ENCODE measurements around the gene NBEAL2.

Gene NBEAL2

DNA sequence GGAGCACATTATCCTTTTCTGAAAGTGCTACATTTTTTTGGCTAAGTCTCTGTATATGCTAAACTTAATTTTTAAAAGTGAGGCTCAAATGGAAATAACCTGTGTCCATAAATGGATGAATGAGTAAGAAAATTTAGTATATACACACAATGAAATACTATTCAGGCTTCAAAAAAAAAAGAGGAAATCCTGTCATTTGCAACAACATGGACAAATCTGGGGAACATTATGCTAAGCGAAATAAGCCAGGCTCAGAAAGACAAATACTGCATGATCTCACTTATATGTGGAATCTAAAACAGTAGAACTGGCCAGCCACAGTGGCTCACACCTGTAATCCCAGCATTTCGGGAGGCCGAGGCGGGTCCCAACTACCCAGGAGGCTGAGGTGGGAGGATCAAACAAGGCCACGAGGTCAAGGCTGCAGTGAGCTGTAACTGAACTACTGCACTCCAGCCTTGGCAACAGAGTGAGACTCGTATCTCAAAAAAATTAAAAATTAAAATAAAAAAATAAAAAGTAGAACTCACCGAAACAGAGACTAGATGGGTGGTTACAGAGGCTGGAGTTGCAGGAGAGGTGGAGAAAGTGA is 28.7 kb upstream of the NBEAL2 start:
- Histone ChIP-seq H3K36me3 (ENCODE audit: control insufficient read depth in 2 of 2, insufficient read depth in 1 of 2, low read length in 2 of 2) (peaks cover 0 to 16% of the 10 kb centered on the region in 2 experiments; a peak in 1 of 3 replicates), H3K4me1 (ENCODE audit: control insufficient read depth, insufficient read depth, low read length) (peaks cover 8% of the 10 kb centered on the region), H3K27ac (ENCODE audit: extremely low read depth, low read depth, low read length) (no peak overlapping the region), H3K4me3 (ENCODE audit: low read depth, low read length) (no peak overlapping the region), H3K9me3 (ENCODE audit: control insufficient read depth, insufficient read depth, low read depth, low read length) (no peaks in the 10 kb centered on the region)
- ChIA-PET POLR2A (no interaction called here), CTCF (interaction anchor here (0.6 kb wide), 1 partner anchor 42 kb away, joined by 4 read pairs; no protein-coding TSS in a partner anchor)
- TF ChIP-seq ZNF416 (tag by site-specific recombination; IDR thresholded peaks at IDR 0.05) (no peak), ZNF311 (tag by site-specific recombination; IDR thresholded peaks at IDR 0.05; ENCODE audit: borderline replicate concordance) (no peak), ZNF596 (tag by site-specific recombination; IDR thresholded peaks at IDR 0.05) (no peak), ZNF19 (tag by site-specific recombination; IDR thresholded peaks at IDR 0.05; ENCODE audit: low read depth) (no peak), YY1 (tag by site-specific recombination; IDR thresholded peaks at IDR 0.05) (no peak), ZNF324 (tag by site-specific recombination; IDR thresholded peaks at IDR 0.05) (no peak)
- TF ChIP-seq, protein P1, sequence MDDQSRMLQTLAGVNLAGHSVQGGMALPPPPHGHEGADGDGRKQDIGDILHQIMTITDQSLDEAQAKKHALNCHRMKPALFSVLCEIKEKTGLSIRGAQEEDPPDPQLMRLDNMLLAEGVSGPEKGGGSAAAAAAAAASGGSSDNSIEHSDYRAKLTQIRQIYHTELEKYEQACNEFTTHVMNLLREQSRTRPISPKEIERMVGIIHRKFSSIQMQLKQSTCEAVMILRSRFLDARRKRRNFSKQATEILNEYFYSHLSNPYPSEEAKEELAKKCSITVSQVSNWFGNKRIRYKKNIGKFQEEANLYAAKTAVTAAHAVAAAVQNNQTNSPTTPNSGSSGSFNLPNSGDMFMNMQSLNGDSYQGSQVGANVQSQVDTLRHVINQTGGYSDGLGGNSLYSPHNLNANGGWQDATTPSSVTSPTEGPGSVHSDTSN (CRISPR knock-in tag; IDR thresholded peaks at IDR 0.05), result no peak
- TF ChIP-seq, protein P2, sequence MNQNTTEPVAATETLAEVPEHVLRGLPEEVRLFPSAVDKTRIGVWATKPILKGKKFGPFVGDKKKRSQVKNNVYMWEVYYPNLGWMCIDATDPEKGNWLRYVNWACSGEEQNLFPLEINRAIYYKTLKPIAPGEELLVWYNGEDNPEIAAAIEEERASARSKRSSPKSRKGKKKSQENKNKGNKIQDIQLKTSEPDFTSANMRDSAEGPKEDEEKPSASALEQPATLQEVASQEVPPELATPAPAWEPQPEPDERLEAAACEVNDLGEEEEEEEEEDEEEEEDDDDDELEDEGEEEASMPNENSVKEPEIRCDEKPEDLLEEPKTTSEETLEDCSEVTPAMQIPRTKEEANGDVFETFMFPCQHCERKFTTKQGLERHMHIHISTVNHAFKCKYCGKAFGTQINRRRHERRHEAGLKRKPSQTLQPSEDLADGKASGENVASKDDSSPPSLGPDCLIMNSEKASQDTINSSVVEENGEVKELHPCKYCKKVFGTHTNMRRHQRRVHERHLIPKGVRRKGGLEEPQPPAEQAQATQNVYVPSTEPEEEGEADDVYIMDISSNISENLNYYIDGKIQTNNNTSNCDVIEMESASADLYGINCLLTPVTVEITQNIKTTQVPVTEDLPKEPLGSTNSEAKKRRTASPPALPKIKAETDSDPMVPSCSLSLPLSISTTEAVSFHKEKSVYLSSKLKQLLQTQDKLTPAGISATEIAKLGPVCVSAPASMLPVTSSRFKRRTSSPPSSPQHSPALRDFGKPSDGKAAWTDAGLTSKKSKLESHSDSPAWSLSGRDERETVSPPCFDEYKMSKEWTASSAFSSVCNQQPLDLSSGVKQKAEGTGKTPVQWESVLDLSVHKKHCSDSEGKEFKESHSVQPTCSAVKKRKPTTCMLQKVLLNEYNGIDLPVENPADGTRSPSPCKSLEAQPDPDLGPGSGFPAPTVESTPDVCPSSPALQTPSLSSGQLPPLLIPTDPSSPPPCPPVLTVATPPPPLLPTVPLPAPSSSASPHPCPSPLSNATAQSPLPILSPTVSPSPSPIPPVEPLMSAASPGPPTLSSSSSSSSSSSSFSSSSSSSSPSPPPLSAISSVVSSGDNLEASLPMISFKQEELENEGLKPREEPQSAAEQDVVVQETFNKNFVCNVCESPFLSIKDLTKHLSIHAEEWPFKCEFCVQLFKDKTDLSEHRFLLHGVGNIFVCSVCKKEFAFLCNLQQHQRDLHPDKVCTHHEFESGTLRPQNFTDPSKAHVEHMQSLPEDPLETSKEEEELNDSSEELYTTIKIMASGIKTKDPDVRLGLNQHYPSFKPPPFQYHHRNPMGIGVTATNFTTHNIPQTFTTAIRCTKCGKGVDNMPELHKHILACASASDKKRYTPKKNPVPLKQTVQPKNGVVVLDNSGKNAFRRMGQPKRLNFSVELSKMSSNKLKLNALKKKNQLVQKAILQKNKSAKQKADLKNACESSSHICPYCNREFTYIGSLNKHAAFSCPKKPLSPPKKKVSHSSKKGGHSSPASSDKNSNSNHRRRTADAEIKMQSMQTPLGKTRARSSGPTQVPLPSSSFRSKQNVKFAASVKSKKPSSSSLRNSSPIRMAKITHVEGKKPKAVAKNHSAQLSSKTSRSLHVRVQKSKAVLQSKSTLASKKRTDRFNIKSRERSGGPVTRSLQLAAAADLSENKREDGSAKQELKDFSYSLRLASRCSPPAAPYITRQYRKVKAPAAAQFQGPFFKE (tag by site-specific recombination; IDR thresholded peaks at IDR 0.05; ENCODE audit: borderline replicate concordance), result no peak

DNA sequence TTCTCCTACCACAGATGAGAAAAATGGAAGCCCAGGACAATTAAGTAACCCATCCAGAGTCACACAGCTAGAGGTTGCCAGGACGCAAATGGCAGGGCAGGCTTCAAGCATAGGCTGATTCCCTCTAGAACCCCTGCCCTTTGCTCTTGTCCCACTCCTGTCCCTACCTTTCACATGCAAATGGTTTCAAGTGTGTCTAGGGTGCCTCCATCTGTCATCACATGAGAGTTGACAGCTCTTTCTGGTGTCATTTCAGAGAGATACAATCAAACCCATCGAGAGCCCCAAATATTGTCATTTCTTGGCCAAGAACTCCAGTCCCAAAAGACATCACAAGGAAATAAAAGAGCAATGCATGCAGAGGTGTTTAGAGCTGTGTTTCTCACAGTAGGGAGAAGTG is 26.7 kb upstream of the NBEAL2 start:
- ChIA-PET POLR2A (no interaction called here), CTCF (no interaction called here)
- H3K9me3 ChIP-seq (ENCODE audit: control insufficient read depth, insufficient read depth, low read depth, low read length), result no peaks in the 10 kb centered on the region
- H3K27ac ChIP-seq (ENCODE audit: extremely low read depth, low read depth, low read length), result no peak overlapping the region
- no peak overlapping the region for H3K4me3 ChIP-seq (ENCODE audit: low read depth, low read length)
- H3K36me3 ChIP-seq (ENCODE audit: control insufficient read depth in 2 of 2, insufficient read depth in 1 of 2, low read length in 2 of 2), result peaks cover 0 to 2% of the 10 kb centered on the region in 2 experiments; a peak in 1 of 3 replicates
- peaks cover 8% of the 10 kb centered on the region; the same call in 1 of the 2 replicates for H3K4me1 ChIP-seq (ENCODE audit: control insufficient read depth, insufficient read depth, low read length)
- no peak for TF ChIP-seq ZNF521 (tag by site-specific recombination; IDR thresholded peaks at IDR 0.05)
- TF ChIP-seq ZSCAN16 (tag by site-specific recombination; IDR thresholded peaks at IDR 0.05), result no peak
- TF ChIP-seq, protein P3, sequence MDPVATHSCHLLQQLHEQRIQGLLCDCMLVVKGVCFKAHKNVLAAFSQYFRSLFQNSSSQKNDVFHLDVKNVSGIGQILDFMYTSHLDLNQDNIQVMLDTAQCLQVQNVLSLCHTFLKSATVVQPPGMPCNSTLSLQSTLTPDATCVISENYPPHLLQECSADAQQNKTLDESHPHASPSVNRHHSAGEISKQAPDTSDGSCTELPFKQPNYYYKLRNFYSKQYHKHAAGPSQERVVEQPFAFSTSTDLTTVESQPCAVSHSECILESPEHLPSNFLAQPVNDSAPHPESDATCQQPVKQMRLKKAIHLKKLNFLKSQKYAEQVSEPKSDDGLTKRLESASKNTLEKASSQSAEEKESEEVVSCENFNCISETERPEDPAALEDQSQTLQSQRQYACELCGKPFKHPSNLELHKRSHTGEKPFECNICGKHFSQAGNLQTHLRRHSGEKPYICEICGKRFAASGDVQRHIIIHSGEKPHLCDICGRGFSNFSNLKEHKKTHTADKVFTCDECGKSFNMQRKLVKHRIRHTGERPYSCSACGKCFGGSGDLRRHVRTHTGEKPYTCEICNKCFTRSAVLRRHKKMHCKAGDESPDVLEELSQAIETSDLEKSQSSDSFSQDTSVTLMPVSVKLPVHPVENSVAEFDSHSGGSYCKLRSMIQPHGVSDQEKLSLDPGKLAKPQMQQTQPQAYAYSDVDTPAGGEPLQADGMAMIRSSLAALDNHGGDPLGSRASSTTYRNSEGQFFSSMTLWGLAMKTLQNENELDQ (tag by site-specific recombination; IDR thresholded peaks at IDR 0.05; ENCODE audit: low read depth), result no peak
- TF ChIP-seq KLF16 (tag by site-specific recombination; IDR thresholded peaks at IDR 0.05), result no peak
- no peak for TF ChIP-seq ZNF830 (tag by site-specific recombination; IDR thresholded peaks at IDR 0.05; ENCODE audit: low read depth)
- TF ChIP-seq GLI2 (tag by site-specific recombination; IDR thresholded peaks at IDR 0.05; ENCODE audit: borderline replicate concordance, low read depth), result no peak
- TF ChIP-seq ZNF610 (tag by site-specific recombination; IDR thresholded peaks at IDR 0.05; ENCODE audit: borderline replicate concordance), result no peak
- TF ChIP-seq, protein P4, sequence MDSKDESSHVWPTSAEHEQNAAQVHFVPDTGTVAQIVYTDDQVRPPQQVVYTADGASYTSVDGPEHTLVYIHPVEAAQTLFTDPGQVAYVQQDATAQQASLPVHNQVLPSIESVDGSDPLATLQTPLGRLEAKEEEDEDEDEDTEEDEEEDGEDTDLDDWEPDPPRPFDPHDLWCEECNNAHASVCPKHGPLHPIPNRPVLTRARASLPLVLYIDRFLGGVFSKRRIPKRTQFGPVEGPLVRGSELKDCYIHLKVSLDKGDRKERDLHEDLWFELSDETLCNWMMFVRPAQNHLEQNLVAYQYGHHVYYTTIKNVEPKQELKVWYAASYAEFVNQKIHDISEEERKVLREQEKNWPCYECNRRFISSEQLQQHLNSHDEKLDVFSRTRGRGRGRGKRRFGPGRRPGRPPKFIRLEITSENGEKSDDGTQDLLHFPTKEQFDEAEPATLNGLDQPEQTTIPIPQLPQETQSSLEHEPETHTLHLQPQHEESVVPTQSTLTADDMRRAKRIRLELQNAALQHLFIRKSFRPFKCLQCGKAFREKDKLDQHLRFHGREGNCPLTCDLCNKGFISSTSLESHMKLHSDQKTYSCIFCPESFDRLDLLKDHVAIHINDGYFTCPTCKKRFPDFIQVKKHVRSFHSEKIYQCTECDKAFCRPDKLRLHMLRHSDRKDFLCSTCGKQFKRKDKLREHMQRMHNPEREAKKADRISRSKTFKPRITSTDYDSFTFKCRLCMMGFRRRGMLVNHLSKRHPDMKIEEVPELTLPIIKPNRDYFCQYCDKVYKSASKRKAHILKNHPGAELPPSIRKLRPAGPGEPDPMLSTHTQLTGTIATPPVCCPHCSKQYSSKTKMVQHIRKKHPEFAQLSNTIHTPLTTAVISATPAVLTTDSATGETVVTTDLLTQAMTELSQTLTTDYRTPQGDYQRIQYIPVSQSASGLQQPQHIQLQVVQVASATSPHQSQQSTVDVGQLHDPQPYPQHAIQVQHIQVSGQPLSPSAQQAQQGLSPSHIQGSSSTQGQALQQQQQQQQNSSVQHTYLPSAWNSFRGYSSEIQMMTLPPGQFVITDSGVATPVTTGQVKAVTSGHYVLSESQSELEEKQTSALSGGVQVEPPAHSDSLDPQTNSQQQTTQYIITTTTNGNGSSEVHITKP (tag by site-specific recombination; IDR thresholded peaks at IDR 0.05), result no peak
- TF ChIP-seq ZNF561 (tag by site-specific recombination; IDR thresholded peaks at IDR 0.05; ENCODE audit: borderline replicate concordance), result no peak
- no peak for TF ChIP-seq YY2 (tag by site-specific recombination; IDR thresholded peaks at IDR 0.05)
- no peak for TF ChIP-seq ZNF596 (tag by site-specific recombination; IDR thresholded peaks at IDR 0.05)
- no peak for TF ChIP-seq ZFP69B (tag by site-specific recombination; IDR thresholded peaks at IDR 0.05)
- TF ChIP-seq, protein P5, sequence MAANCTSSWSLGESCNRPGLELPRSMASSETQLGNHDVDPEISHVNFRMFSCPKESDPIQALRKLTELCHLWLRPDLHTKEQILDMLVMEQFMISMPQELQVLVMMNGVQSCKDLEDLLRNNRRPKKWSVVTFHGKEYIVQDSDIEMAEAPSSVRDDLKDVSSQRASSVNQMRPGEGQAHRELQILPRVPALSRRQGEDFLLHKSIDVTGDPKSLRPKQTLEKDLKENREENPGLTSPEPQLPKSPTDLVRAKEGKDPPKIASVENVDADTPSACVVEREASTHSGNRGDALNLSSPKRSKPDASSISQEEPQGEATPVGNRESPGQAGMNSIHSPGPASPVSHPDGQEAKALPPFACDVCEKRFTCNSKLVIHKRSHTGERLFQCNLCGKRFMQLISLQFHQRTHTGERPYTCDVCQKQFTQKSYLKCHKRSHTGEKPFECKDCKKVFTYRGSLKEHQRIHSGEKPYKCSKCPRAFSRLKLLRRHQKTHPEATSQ (tag by site-specific recombination; IDR thresholded peaks at IDR 0.05), result no peak

Measured in HEK293 (cell line).